Ishikawa (cell line): ENCODE data around the gene DND1.
A peak's percentile ranks its signal among the peaks of the same experiment; 100 is the strongest.

Source experiments
- CEBPB ChIP-seq: IDR thresholded peaks from 2 replicates; pipeline ENCODE4 v1.6.1; 2012
- CREB1 ChIP-seq: IDR thresholded peaks from 2 replicates; pipeline ENCODE4 v1.6.1; 2012; ENCODE audit warnings: low read depth
- EGR1 ChIP-seq: IDR thresholded peaks from 2 replicates; pipeline ENCODE4 v1.6.1; 2012
- EP300 ChIP-seq: IDR thresholded peaks from 2 replicates; pipeline ENCODE4 v1.6.1; 2012; ENCODE audit warnings: borderline replicate concordance
- FOXM1 ChIP-seq: IDR thresholded peaks from 2 replicates; pipeline ENCODE4 v1.6.1; 2012; ENCODE audit warnings: low read depth, borderline replicate concordance
- MAX ChIP-seq: IDR thresholded peaks from 2 replicates; pipeline ENCODE4 v1.6.1; 2012
- NFIC ChIP-seq: IDR thresholded peaks from 2 replicates; pipeline ENCODE4 v1.6.1; 2012
- RAD21 ChIP-seq: IDR thresholded peaks from 2 replicates; pipeline ENCODE4 v1.6.1; 2012; ENCODE audit warnings: low read depth
- REST ChIP-seq: IDR thresholded peaks from 2 replicates; pipeline ENCODE4 v1.6.1; 2012; ENCODE audit warnings: low read depth, mild to moderate bottlenecking
- TAF1 ChIP-seq: IDR thresholded peaks from 2 replicates; pipeline ENCODE4 v1.6.1; 2012; ENCODE audit warnings: low read depth, mild to moderate bottlenecking
- TCF12 ChIP-seq: IDR thresholded peaks from 2 replicates; pipeline ENCODE4 v1.6.1; 2012; ENCODE audit warnings: low read depth
- TEAD4 ChIP-seq: IDR thresholded peaks from 2 replicates; pipeline ENCODE4 v1.6.1; 2012
- USF1 ChIP-seq: IDR thresholded peaks from 2 replicates; pipeline ENCODE4 v1.6.1; 2012
- YY1 ChIP-seq: IDR thresholded peaks from 2 replicates; pipeline ENCODE4 v1.6.1; 2012; ENCODE audit warnings: low read depth
- ZBTB7A ChIP-seq: IDR thresholded peaks from 2 replicates; pipeline ENCODE4 v1.6.1; 2012; ENCODE audit warnings: low read depth

Gene DND1

GRCh38 chr5:140690941-140691924 lies 17.9 kb upstream of the DND1 start, which contains the start of the genes HARS1 and HARS2:
TSS of gene HARS1 (minus strand) at chr5:140691370. CDS start at chr5:140691304, 66 bp downstream.
TSS of gene HARS2 (plus strand) at chr5:140691455. CDS start at chr5:140691649, 194 bp downstream.
- TF ChIP-seq MAX (peak; percentile 68), TCF12 (peak; percentile 57), REST (no peak), ZBTB7A (0 out of 2 replicates have a peak, but pooled peaks have one; percentile 43), NFIC (peak; percentile 36; the same call in 1 of the 2 replicates), TAF1 (peak; percentile 93), CEBPB (0 out of 2 replicates have a peak, but pooled peaks have one; percentile 28), USF1 (no peak)

- TF ChIP-seq EP300 (no peak), CEBPB (no peak), CREB1 (no peak), TCF12 (no peak), MAX (no peak), RAD21 (no peak), TAF1 (no peak), NFIC (no peak), USF1 (no peak), FOXM1 (no peak), TEAD4 (no peak)
Measured at GRCh38 chr5:140690376-140690932, 17.1 kb upstream of the DND1 start.

DNA sequence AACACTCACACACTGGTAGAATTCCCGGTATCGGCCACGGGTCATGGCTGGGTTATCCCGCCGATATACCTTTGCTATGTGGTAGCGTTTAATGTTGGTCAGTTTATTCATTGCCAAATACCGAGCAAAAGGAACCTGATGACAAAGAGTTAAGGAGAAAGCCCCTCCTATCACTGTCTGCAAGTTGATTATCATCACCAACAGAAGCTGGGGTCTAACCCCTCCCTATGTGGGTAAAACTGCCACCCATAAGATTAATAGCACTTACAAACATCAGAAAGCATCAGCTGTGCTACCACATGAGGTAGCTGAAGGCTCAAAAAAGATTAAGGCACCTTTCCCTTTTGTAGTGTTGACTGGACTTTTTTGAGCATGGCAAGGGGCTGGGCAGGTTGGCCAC lies 5.6 kb upstream of the DND1 start:
- no peak for TF ChIP-seq MAX
- no peak for TF ChIP-seq RAD21
- no peak for TF ChIP-seq EP300
- TF ChIP-seq CEBPB = no peak

- TF ChIP-seq USF1 (no peak), ZBTB7A (no peak), TAF1 (no peak)
Measured at GRCh38 chr5:140677947-140678346, 4.6 kb upstream of the DND1 start.

DNA sequence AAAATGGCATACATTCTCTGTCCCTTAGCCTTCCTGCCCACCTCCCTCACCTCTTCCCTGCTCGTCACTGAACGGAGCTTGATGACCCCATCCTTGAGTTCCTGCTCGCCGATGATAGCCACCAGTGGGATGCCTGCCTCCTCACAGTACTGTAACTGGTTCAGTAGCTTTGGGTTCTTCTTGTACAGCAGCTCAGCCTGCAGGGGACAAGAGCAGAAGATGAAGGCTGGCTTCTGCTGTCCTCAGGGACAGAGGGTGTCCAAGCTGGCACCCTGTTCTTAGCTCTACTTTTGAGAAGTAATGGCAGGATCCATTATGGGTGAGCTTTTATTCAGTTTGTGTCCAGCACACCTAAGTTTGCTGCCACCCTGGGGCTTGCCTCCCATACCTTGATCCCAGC lies 1.3 kb upstream of the DND1 start:
- TF ChIP-seq YY1 (no peak), NFIC (no peak)

DNA sequence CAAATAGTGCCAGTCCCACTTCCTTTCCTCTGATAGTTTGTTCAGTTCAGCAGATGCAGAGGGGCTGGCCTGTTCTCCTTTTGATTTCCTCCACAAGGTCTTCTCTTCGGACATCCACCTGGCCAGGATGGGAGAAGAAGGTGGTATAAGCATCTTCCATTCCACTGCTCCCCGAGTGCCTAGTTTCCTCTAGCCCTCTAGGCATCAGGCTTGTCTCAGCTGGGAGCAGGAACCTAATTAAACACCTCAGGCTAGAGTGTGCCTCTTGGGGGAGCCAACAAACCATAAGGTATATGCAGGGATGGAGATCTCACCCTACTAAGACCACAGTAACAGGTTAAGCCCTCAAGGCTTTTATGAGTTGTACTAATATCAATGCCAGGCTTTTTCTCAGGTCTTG lies 835 bp upstream of the DND1 start:
- TF ChIP-seq ZBTB7A = no peak
- no peak for TF ChIP-seq FOXM1
- TF ChIP-seq TAF1 = no peak
- TF ChIP-seq TEAD4 = no peak
- no peak for TF ChIP-seq YY1
- TF ChIP-seq NFIC = no peak
- TF ChIP-seq RAD21 = no peak
- no peak for TF ChIP-seq MAX
- TF ChIP-seq TCF12 = no peak
- no peak for TF ChIP-seq REST
- TF ChIP-seq EP300 = no peak
- no peak for TF ChIP-seq CEBPB
- no peak for TF ChIP-seq CREB1
- TF ChIP-seq USF1 = no peak
- TF ChIP-seq EGR1 = no peak
